GM12891 (cell line): Measurements from ENCODE around the gene ABHD10.
A peak's percentile ranks its signal among the peaks of the same experiment; 100 is the strongest.

Experiments
- DNase-seq: peaks from one replicate; pipeline ENCODE4 v3.0.0; 2011; ENCODE audit warnings: low spot score; ENCODE audit not compliant: insufficient read length
- FAIRE-seq: peaks from 2 replicates; lab custom pipeline; 2011; peaks lifted over from hg19 to GRCh38; lab: Jason Lieb, UNC
- PAX5 ChIP-seq: IDR thresholded peaks from 2 replicates; pipeline ENCODE4 v1.6.1; 2011; ENCODE audit warnings: low read length, moderate library complexity, mild to moderate bottlenecking; ENCODE audit not compliant: insufficient read depth, severe bottlenecking
- POLR2A ChIP-seq: IDR thresholded peaks from 2 replicates; pipeline ENCODE4 v1.6.1; 2011; ENCODE audit warnings: low read depth, low read length, control low read depth
- POLR2AphosphoS5 ChIP-seq: IDR thresholded peaks from 2 replicates; pipeline ENCODE4 v1.6.1; 2011; ENCODE audit warnings: low read depth, low read length, control low read depth
- POU2F2 ChIP-seq: IDR thresholded peaks from 2 replicates; pipeline ENCODE4 v1.6.1; 2011; ENCODE audit warnings: low read depth, mild to moderate bottlenecking, control low read depth, low read length, moderate library complexity
- SPI1 ChIP-seq: IDR thresholded peaks from 2 replicates; pipeline ENCODE4 v1.6.1; 2011; ENCODE audit warnings: low read depth, low read length, control low read depth
- TAF1 ChIP-seq: IDR thresholded peaks from 2 replicates; pipeline ENCODE4 v1.6.1; 2011; ENCODE audit warnings: low read depth, low read length, control low read depth

The ABHD10 gene

GRCh38 chr3:112041321-112041720 is 62.5 kb downstream of the ABHD10 start:
- TF ChIP-seq POLR2A (no peak), SPI1 (no peak), TAF1 (no peak), POLR2AphosphoS5 (no peak), PAX5 (no peak), POU2F2 (no peak)
- DNase-seq, result no peak
- no peak for FAIRE-seq

GRCh38 chr3:112042842-112043280 is 64.0 kb downstream of the ABHD10 start:
- no peak for DNase-seq
- no peak for TF ChIP-seq PAX5
- TF ChIP-seq SPI1, result no peak
- peak; percentile 64 for FAIRE-seq
